ENCODE results near the gene MYO18A.
"Not testable (repeated sequence)": the region's sequence is repeated elsewhere in the genome, so short reads cannot be mapped to it uniquely, and the experiment has no call there.

MYO18A gene

DNA sequence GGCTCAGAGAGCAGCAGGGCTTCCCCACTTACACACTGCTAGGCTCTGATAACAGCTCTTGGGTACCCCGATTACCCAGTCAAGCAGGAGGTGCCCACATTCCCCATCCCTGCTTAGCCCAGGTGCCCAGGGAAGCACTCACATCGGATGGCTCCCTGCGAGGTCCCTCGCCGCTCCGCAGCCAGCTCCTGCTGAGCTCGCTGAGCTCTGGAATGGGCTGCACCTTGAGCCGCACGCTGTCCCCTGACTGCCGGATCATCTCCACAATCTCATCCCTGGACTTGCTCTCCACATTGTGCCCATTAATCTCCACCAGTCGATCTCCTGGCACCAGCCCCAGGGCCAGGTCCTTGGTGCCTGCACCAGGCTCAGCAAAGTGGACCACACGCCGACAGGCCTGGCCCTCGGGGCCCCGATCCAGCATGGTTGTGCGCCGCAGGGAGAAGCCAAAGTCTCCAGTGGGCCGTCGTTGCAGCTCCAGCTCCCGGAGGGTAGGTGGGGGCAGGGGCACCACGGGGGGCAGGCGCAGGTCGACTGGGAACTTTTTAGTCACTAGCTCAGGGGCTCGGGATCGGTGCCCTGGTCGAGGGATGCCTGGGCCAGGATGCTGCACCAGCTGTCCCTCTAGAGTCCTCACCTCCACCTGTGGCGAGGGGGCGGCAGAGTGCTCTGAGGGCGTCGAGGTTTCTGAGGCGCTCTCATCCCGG is 14.2 kb downstream of the MYO18A start:
- DNase-seq: no peak

DNA sequence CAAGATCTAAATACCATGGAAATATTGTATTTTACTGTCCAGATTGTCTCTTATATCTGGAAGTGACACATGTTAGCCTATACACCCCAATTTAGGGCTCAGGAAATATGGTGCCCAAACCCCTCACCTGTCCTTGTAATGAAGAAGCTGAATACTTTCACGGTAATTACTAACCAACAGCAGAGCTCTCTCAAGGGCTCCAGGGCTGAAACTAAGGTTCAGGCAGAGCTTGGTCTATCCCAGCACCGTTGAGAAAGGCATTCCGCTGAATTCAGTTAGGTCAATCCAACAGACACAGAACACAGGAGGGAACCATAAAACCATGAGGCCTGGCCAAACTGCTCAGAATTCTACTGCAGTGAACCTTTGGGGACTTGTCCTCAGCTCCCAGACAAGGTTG is 14.9 kb downstream of the MYO18A start:
- DNase-seq: no peak

GRCh38 chr17:29163563-29163962 is 16.6 kb downstream of the MYO18A start:
- no peak for DNase-seq

- DNase-seq: no peak
Measured at GRCh38 chr17:29162909-29163341, 17.3 kb downstream of the MYO18A start.

DNA sequence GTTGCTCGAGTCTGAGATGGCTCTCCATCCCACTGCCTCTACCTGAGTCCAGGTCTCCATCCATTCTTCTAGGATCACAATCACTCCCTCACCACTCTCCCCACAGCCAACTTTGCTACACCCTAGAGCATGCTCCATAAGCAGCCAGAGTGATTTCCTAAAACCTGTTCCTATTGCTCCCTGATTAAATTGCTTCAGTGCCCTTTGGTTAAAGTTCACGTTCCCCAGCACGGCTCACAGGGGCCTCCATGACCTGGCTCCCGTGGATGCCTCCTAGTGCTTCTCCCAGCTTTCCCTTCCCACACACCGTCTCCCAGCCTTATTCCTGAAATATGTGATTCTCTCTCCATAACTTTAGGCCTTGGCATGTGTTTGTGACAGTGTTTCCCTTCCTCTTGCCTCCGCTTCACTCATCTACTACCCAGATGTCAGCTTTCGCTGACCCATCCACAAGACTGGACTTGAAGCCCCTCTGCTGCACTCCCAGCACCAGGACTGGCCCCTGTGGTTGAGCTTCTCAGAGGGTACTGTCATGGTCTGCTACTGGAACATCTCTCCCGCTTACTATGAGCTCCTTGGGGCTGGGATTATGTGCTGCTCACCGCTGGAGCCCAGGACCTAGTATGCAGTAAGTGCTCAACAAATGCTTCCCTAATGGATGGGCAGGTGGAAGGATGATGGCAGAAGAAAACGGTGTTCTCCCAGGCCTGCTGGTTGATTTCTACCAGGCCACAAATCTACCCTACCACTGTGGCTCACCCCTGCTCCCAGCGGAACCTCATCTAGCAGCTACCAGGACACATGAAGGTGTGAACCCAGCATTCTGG is 17.9 kb downstream of the MYO18A start:
- no peak for DNase-seq

DNA sequence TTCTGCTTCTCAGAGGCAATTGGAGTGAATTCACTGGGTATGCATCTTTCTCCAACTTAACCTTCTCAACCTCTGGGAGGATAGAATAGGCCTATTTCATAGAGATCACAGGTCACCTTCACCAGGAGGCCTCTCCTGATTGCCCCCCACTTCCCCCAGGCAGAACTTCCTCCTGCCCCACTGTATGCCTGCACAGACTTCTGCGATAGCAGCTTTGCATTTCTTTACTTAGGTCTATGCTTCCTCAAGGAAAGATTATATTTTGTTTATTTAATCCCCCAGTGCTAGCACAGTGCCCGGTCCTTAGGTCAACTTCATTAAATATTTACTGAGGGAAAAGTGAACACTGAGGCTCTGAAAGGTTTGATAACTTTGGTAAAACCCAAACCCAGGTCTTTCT is 19.9 kb downstream of the MYO18A start:
- no peak for DNase-seq

- no peak for DNase-seq
Measured at GRCh38 chr17:29159306-29159860, 20.8 kb downstream of the MYO18A start.

GRCh38 chr17:29158488-29159275 is 21.5 kb downstream of the MYO18A start:
- no peak for DNase-seq

DNA sequence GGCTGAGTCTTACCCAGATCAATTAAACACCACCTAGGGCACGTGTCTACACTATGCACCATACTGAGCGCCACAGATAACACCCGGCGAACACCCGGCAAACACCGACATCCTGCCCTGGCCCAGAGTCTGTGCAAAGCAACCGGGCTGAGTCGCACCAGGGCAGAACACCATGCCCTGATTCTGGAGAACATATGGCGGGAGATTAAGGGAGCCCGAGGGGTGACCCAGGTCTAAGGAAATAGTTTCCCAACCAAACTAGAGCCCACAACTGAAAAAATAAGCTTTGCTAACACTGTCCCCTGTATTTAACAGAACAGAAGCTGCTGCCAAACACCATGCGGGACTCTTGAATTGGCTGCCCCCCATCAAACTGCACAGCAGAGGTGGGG is 22.1 kb downstream of the MYO18A start:
- no peak for DNase-seq

DNA sequence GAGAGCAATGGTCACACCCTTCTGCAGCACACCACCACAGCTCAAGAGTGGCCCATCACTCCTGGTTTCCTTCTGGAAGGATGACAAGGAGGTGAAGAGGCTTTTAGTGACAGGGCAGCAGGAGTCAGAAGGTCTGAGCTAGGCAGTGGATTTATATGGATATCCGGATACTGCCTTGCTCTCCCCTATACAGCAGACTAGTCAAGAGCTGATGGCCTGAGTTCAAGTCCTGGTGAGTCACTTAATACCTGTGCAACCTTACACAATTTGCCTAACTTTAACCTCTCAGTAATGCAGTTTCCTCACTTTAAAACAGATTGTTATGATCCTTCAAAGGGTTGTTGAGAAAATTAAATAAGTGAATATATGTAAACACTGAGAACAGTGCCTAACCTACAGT is 22.9 kb downstream of the MYO18A start:
- no peak for DNase-seq

GRCh38 chr17:29156781-29157180 is 23.4 kb downstream of the MYO18A start:
- DNase-seq: no peak

GRCh38 chr17:29155966-29156338 is 24.2 kb downstream of the MYO18A start:
- no peak for DNase-seq

GRCh38 chr17:29155227-29155965 is 24.8 kb downstream of the MYO18A start:
- peak; percentile 88 for DNase-seq

GRCh38 chr17:29154516-29155226 is 25.5 kb downstream of the MYO18A start:
- DNase-seq: no peak

DNA sequence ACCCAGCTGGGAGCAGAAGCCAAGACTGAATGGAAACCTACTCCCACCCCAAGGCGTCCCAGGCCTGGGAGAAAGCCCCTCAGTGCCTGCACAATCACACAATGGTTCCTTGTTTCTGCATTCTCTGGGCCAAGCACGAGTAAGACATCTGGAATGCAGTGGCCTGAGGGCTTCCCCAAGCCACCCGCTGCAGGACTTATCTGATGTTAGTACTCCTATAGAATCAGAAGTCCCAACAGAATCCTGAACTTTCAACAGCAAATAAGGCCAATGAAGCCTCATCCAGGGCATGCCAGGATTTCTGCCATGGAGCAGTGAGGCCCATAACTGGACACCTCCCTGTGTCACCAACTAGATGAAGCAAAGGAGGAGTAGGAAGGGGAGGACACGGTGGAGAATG is 28.6 kb downstream of the MYO18A start:
- no peak for DNase-seq

- no peak for DNase-seq
Measured at GRCh38 chr17:29150161-29150560, 30.0 kb downstream of the MYO18A start.

GRCh38 chr17:29149431-29150064 is 30.6 kb downstream of the MYO18A start:
- DNase-seq: no peak

DNA sequence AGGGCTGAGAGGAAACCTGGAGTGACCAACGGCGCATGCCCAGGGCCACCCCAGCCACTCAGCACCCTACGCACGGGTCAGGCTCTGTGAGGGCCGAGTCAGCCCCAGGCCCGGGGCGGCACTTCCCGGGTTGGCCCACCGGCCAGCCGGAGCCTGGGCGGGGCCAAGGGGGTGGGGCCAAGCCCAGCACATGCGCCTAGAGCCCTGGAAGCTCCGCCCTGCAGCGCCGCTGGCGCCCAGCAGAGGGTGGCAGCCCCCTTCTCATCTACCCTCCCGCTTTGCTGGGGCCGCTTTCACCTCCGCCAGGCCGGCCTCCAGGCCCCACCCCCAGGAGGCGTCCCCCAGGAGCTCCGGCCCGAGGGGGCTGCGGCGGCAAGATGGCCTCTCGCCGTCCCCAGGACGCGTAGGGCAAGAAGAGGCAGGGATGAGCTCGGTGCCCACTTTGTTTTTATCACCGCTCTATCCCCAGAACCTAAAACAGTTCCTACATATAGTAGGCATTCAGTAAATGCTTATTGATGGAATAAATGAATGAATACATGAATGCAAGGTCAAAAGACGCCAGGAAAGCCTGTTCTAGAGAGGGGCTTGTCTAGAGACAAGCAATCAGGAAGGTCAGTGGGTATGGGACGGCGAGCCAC is 31.3 kb downstream of the MYO18A start:
- peak; percentile 96 for DNase-seq

GRCh38 chr17:29148257-29148789 is 31.9 kb downstream of the MYO18A start:
- DNase-seq: peak; percentile 11

- no peak for DNase-seq
Measured at GRCh38 chr17:29147682-29148081, 32.5 kb downstream of the MYO18A start.

DNA sequence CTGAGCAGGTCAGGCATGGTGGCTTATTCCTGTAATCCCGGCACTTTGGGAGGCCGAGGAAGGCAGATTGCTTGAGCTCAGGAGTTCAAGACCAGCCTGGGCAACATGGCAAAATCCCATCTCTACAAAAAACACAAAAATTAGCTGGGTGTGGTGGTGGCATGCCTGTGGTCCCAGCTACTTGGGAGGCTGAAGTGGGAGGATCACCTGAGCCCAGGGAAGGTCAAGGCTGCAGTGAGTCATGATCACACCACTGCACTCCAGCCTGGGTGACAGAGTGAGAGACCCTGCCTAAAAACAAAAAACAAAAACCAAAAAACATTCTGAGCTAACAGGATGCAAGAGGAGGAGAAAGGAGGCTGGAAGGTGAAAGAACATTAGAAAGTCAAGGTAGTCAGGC is 33.0 kb downstream of the MYO18A start:
- not testable (repeated sequence) for DNase-seq
